GM23248 (cell line): Measurements from ENCODE around the gene LINGO1. TPM values are rescaled to one million over a fixed set of nuclear protein-coding genes. Genes with fewer than 3 reads are reported as not detected.

Source experiments
- DNase-seq: peaks from one replicate; pipeline ENCODE4 v3.0.0-alpha.2; 2015
- H2AFZ ChIP-seq: fragments of 200-600 bp; sonication (generic); 2 replicates; pipeline ENCODE4 v1.6.1; 2016; ENCODE audit warnings: antibody characterized with exemption
- H3F3A ChIP-seq: fragments of 200-600 bp; sonication (generic); 2 replicates; pipeline ENCODE4 v1.6.1; 2016; ENCODE audit warnings: mild to moderate bottlenecking, antibody characterized with exemption, mixed run types; ENCODE audit not compliant: insufficient read depth
- H3K27ac ChIP-seq: fragments of 200-600 bp; sonication (generic); 2 replicates; pipeline ENCODE4 v1.5.1; 2016; ENCODE audit warnings: mild to moderate bottlenecking
- H3K27me3 ChIP-seq: fragments of 200-600 bp; sonication (generic); replicated peaks from 2 replicates; pipeline ENCODE4 v1.6.1; 2016; ENCODE audit warnings: mild to moderate bottlenecking; ENCODE audit not compliant: insufficient read depth
- H3K36me3 ChIP-seq: fragments of 200-600 bp; sonication (generic); 2 replicates; pipeline ENCODE4 v1.6.1; 2016; ENCODE audit warnings: low read depth, mild to moderate bottlenecking
- H3K4me1 ChIP-seq: fragments of 200-600 bp; sonication (generic); 2 replicates; pipeline ENCODE4 v1.6.1; 2016; ENCODE audit warnings: mild to moderate bottlenecking; ENCODE audit not compliant: insufficient read depth
- H3K4me2 ChIP-seq: fragments of 200-600 bp; sonication (generic); one replicate; pipeline ENCODE4 v1.6.1; 2016; ENCODE audit warnings: mild to moderate bottlenecking; ENCODE audit not compliant: unreplicated experiment
- H3K4me3 ChIP-seq: fragments of 200-600 bp; sonication (generic); 2 replicates; pipeline ENCODE4 v1.5.1; 2016; ENCODE audit warnings: mild to moderate bottlenecking
- H3K79me2 ChIP-seq: fragments of 200-600 bp; sonication (generic); 2 replicates; pipeline ENCODE4 v1.6.1; 2016; ENCODE audit warnings: mild to moderate bottlenecking; ENCODE audit not compliant: insufficient read depth
- H3K9ac ChIP-seq: fragments of 200-600 bp; sonication (generic); 2 replicates; pipeline ENCODE4 v1.6.1; 2016; ENCODE audit warnings: mild to moderate bottlenecking
- H3K9me2 ChIP-seq: fragments of 200-600 bp; sonication (generic); 2 replicates; pipeline ENCODE4 v1.6.1; 2016; ENCODE audit warnings: mixed run types, mild to moderate bottlenecking, moderate library complexity; ENCODE audit not compliant: insufficient read depth
- H3K9me3 ChIP-seq: fragments of 200-600 bp; sonication (generic); one replicate; pipeline ENCODE4 v1.6.1; 2017; ENCODE audit warnings: low read depth
- H4K20me1 ChIP-seq: fragments of 200-600 bp; sonication (generic); 2 replicates; pipeline ENCODE4 v1.6.0; 2016; ENCODE audit not compliant: insufficient read depth
- EZH2 ChIP-seq: fragments of 200-600 bp; sonication (generic); IDR thresholded peaks from 2 replicates; pipeline ENCODE4 v1.6.1; 2018; ENCODE audit warnings: antibody characterized with exemption, mild to moderate bottlenecking; ENCODE audit not compliant: insufficient read depth, poor library complexity, severe bottlenecking
- EZH2phosphoT487 ChIP-seq: fragments of 200-600 bp; sonication (generic); IDR thresholded peaks from 2 replicates; pipeline ENCODE4 v1.6.1; 2018; ENCODE audit warnings: antibody characterized with exemption, moderate library complexity, mild to moderate bottlenecking, low read depth; ENCODE audit not compliant: insufficient read depth
- WGBS, 2 experiments: methylation state at CpG; one replicate each; pipeline ENCODE4 v1.1.6; 2015 to 2017; ENCODE audit warnings: low lambda C conversion rate in 2 of 2, low coverage in 1 of 2; ENCODE audit errors: missing lambda C conversion rate in 2 of 2; 5-methylcytosine and 5-hydroxymethylcytosine counted together
- in situ Hi-C: fragments of 300-500 bp; cut with MboI; formaldehyde crosslinking; loops from 2 replicates; pipeline ENCODE4 v1.15.0; 2020
- polyA plus RNA-seq: library from polyadenylated mRNA; unstranded; fragments of >200 nt; fragmentation: Nextera tagmentation; extraction: Ambion mirVana; gene quantifications from 2 replicates; pipeline ENCODE4 v1.2.1, GENCODE V29; 2016
- total RNA-seq: library from RNA; depleted of rRNA; stranded (reverse); fragments of >200 nt; shearing (Covaris generic); gene quantifications from 2 replicates; pipeline ENCODE4 v1.2.3, GENCODE V29; 2014

LINGO1 gene
- total and polyA plus RNA-seq, 2 experiments from 2014 or later, result not detected

- Histone ChIP-seq H3K4me3 (no peak overlapping the region), H3K36me3 (no peaks in the 10 kb centered on the region), H3K27me3 (no peaks in the 10 kb centered on the region; the same call in 1 of the 2 replicates), H3K9me2 (no peaks in the 10 kb centered on the region), H3K4me1 (no peaks in the 10 kb centered on the region), H3K9ac (no peak overlapping the region), H3K9me3 (no peaks in the 10 kb centered on the region), H3K4me2 (no peak overlapping the region), H4K20me1 (no peaks in the 10 kb centered on the region), H2AFZ (no peak overlapping the region), H3K79me2 (no peaks in the 10 kb centered on the region), H3K27ac (no peak overlapping the region), H3F3A (no peaks in the 10 kb centered on the region)
- DNase-seq, result no peak
- TF ChIP-seq EZH2phosphoT487 (no peak), EZH2 (no peak)
- in situ Hi-C loops, result no loop called here
- WGBS, 2 experiments, result 92% methylated on average over 29 to 30 of the region's 31 CpGs
These were observed 17.2 kb downstream of the LINGO1 start for GRCh38 chr15:77615472-77615871.

GRCh38 chr15:77614251-77614806, 18.4 kb downstream of the LINGO1 start:
- WGBS, 2 experiments, result 93 to 94% methylated on average over 38 to 46 of the region's 48 CpGs
- in situ Hi-C loops, result no loop called here
- Histone ChIP-seq H3K4me2 (no peak overlapping the region), H3K9me2 (no peaks in the 10 kb centered on the region), H3K9me3 (no peaks in the 10 kb centered on the region), H2AFZ (no peak overlapping the region), H3F3A (no peaks in the 10 kb centered on the region), H3K36me3 (no peaks in the 10 kb centered on the region), H3K4me1 (no peaks in the 10 kb centered on the region), H3K27me3 (no peaks in the 10 kb centered on the region; the same call in 1 of the 2 replicates), H3K27ac (no peak overlapping the region), H4K20me1 (no peaks in the 10 kb centered on the region), H3K9ac (no peak overlapping the region), H3K4me3 (no peak overlapping the region), H3K79me2 (no peaks in the 10 kb centered on the region)
- DNase-seq, result no peak
- TF ChIP-seq EZH2 (no peak), EZH2phosphoT487 (no peak)

- Histone ChIP-seq H3K9ac (no peak overlapping the region), H3K4me2 (no peak overlapping the region), H3K36me3 (no peaks in the 10 kb centered on the region), H3K4me1 (no peaks in the 10 kb centered on the region), H4K20me1 (no peaks in the 10 kb centered on the region), H2AFZ (no peak overlapping the region), H3K9me3 (no peaks in the 10 kb centered on the region), H3K27ac (no peak overlapping the region), H3K79me2 (no peaks in the 10 kb centered on the region), H3K9me2 (no peaks in the 10 kb centered on the region), H3K27me3 (no peaks in the 10 kb centered on the region), H3K4me3 (no peak overlapping the region), H3F3A (no peaks in the 10 kb centered on the region)
- 83 to 94% methylated on average over 6 to 23 of the region's 23 CpGs for WGBS, 2 experiments
- no peak for DNase-seq
- no peak for TF ChIP-seq EZH2phosphoT487
- no peak for TF ChIP-seq EZH2
- in situ Hi-C loops, result no loop called here
These were observed 18.9 kb downstream of the LINGO1 start for GRCh38 chr15:77613814-77614213.

GRCh38 chr15:77612958-77613601, 19.6 kb downstream of the LINGO1 start:
- no peaks in the 10 kb centered on the region for H4K20me1 ChIP-seq
- H3K4me2 ChIP-seq, result no peak overlapping the region
- no peak for DNase-seq
- no peaks in the 10 kb centered on the region for H3K36me3 ChIP-seq
- H3F3A ChIP-seq, result no peaks in the 10 kb centered on the region
- no peaks in the 10 kb centered on the region for H3K4me1 ChIP-seq
- H2AFZ ChIP-seq, result no peak overlapping the region
- H3K9ac ChIP-seq, result no peak overlapping the region
- 64 to 69% methylated on average over 7 to 8 of the region's 8 CpGs for WGBS, 2 experiments
- no peak for TF ChIP-seq EZH2
- no peak for TF ChIP-seq EZH2phosphoT487
- no peaks in the 10 kb centered on the region for H3K9me3 ChIP-seq
- in situ Hi-C loops, result no loop called here
- H3K27ac ChIP-seq, result no peak overlapping the region
- H3K4me3 ChIP-seq, result no peak overlapping the region
- H3K27me3 ChIP-seq, result no peaks in the 10 kb centered on the region
- H3K79me2 ChIP-seq, result no peaks in the 10 kb centered on the region
- H3K9me2 ChIP-seq, result no peaks in the 10 kb centered on the region
